ENCODE measurements around the gene PDE4A. TPM values are rescaled to one million over a fixed set of nuclear protein-coding genes. Genes with fewer than 3 reads are reported as not detected.

PDE4A gene
- total and polyA plus RNA-seq, 2 of the 13 experiments (the other 11 are each of a cell fraction or from before 2014, with no cell fraction given): 1.1 to 4.1 TPM

- 0 out of 2 replicates have a peak, but pooled peaks have one; percentile 40 for TF ChIP-seq ZNF414 (CRISPR knock-in tag; IDR thresholded peaks at IDR 0.05)
- TF ChIP-seq ZNF362 (CRISPR knock-in tag; IDR thresholded peaks at IDR 0.05; ENCODE audit: borderline replicate concordance): no peak
- no peak for TF ChIP-seq FOSL1 (CRISPR knock-in tag; IDR thresholded peaks at IDR 0.05; ENCODE audit: borderline replicate concordance)
- no peak for TF ChIP-seq SIX1 (CRISPR knock-in tag; IDR thresholded peaks at IDR 0.05; ENCODE audit: borderline replicate concordance)
- no peak for TF ChIP-seq NFE2 (CRISPR knock-in tag; IDR thresholded peaks at IDR 0.05)
- TF ChIP-seq RARA (CRISPR knock-in tag; IDR thresholded peaks at IDR 0.05): 0 out of 2 replicates have a peak, but pooled peaks have one; percentile 5
- no peak for TF ChIP-seq ZNF264 (CRISPR knock-in tag; IDR thresholded peaks at IDR 0.05)
- peak; percentile 78 for TF ChIP-seq ZMYM3 (CRISPR knock-in tag; IDR thresholded peaks at IDR 0.05)
- 0 out of 2 replicates have a peak, but pooled peaks have one; percentile 38 for TF ChIP-seq ZBTB7A (CRISPR knock-in tag; IDR thresholded peaks at IDR 0.05)
- TF ChIP-seq ZBTB44 (CRISPR knock-in tag; IDR thresholded peaks at IDR 0.05): no peak
- 0 out of 2 replicates have a peak, but pooled peaks have one; percentile 4 for TF ChIP-seq ZNF691 (CRISPR knock-in tag; IDR thresholded peaks at IDR 0.05; ENCODE audit: borderline replicate concordance, low read depth)
- no peak for TF ChIP-seq TOPORS (CRISPR knock-in tag; IDR thresholded peaks at IDR 0.05)
- TF ChIP-seq MIER2 (CRISPR knock-in tag; IDR thresholded peaks at IDR 0.05): no peak
- TF ChIP-seq ZNF367 (CRISPR knock-in tag; IDR thresholded peaks at IDR 0.05; ENCODE audit: borderline replicate concordance): no peak
- TF ChIP-seq ZNF784 (CRISPR knock-in tag; IDR thresholded peaks at IDR 0.05; ENCODE audit: borderline replicate concordance): 0 out of 2 replicates have a peak, but pooled peaks have one; percentile 4
- TF ChIP-seq ZFP36L2 (CRISPR knock-in tag; IDR thresholded peaks at IDR 0.05): no peak
- TF ChIP-seq JUN (CRISPR knock-in tag; IDR thresholded peaks at IDR 0.05): no peak
- TF ChIP-seq ZSCAN21 (CRISPR knock-in tag; IDR thresholded peaks at IDR 0.05; ENCODE audit: borderline replicate concordance): no peak
- peak; percentile 52; the same call in 1 of the 2 replicates for TF ChIP-seq HOXA7 (CRISPR knock-in tag; IDR thresholded peaks at IDR 0.05)
- TF ChIP-seq SOX5 (CRISPR knock-in tag; IDR thresholded peaks at IDR 0.05; ENCODE audit: borderline replicate concordance): no peak
- no peak for TF ChIP-seq MAX (IDR thresholded peaks at IDR 0.05)
- TF ChIP-seq ZNF629 (CRISPR knock-in tag; conservative IDR thresholded peaks at IDR 0.05): peak; percentile 96
- no peak for TF ChIP-seq ZNF430 (CRISPR knock-in tag; IDR thresholded peaks at IDR 0.05)
- no peak for TF ChIP-seq GLMP (CRISPR knock-in tag; IDR thresholded peaks at IDR 0.05; ENCODE audit: borderline replicate concordance)
- TF ChIP-seq SSRP1 (CRISPR knock-in tag; IDR thresholded peaks at IDR 0.05): no peak
- TF ChIP-seq SP140L (CRISPR knock-in tag; IDR thresholded peaks at IDR 0.05; ENCODE audit: borderline replicate concordance): no peak
Observed at GRCh38 chr19:10379880-10380312, 40.4 kb upstream of the PDE4A start (continued).
